KOPT-K1 (cell line): ENCODE measurements around the gene TSPAN5.

Experiments
- H3K27ac ChIP-seq: fragments of 200-600 bp; sonication (generic); 2 replicates; pipeline ENCODE4 v1.5.1; 2016; ENCODE audit warnings: antibody characterized with exemption, mild to moderate bottlenecking, low read depth, low read length; ENCODE audit not compliant: poor library complexity, severe bottlenecking
- H3K36me3 ChIP-seq: fragments of 200-600 bp; sonication (generic); 2 replicates; pipeline ENCODE4 v1.5.1; 2017; ENCODE audit warnings: antibody characterized with exemption, mild to moderate bottlenecking, low read length, moderate library complexity; ENCODE audit not compliant: insufficient read depth
- H3K9me3 ChIP-seq: fragments of 200-600 bp; sonication (generic); 2 replicates; pipeline ENCODE4 v1.5.1; 2017; ENCODE audit warnings: antibody characterized with exemption, low read length, mild to moderate bottlenecking; ENCODE audit not compliant: insufficient read depth, poor library complexity, severe bottlenecking

The TSPAN5 gene

DNA sequence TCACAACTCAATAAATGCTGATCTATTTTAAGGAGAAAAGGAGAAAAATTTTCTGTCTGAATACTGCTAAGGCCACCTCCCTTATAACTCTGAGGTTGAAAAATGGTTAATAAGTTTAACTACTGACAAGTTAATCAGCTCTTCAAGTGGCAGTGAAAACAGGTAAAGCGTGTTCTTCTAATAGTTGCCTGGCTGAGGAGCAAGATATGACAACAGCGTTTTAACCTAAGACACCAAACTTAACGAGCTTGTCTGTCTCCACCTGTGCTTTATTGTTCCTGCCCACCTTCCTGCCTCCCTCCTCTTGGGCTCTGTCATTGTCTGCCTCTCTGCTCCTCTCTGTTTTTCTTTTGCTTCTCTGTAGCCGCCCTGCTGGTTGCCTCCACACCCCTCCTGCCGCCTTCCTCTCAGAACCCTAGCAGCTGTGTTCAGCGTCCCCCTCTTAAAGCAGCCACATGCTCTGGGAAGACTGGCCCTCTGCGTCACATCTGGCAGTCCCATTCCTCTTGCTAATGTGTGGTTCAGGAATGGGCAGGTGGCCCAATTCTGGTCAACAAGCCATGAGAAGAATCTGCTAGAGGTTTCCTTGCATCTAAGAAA, 4.3 kb upstream of the TSPAN5 start:
- no peaks in the 10 kb centered on the region for H3K36me3 ChIP-seq
- peak overlapping the region; percentile 94 for H3K27ac ChIP-seq
- peaks cover 23% of the 10 kb centered on the region for H3K9me3 ChIP-seq

DNA sequence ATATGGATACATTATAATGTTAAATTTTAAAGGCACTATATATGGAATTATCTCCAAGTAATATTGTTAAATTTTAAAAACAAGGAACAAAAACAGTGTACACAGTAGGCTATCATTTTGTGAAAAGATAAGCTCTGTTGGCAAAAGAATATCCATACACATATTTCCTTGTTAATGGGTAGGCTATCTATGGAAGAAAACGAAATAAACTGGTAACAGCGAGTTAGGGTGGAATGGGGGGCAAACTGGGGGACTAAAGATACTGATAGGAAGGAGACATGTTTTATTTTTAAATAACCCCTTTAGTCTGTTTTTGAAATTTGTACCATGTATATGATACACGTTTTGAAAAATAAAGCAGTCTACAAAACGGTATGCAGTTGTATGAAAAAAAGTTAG, 3.6 kb upstream of the TSPAN5 start:
- Histone ChIP-seq H3K9me3 (peaks cover 23% of the 10 kb centered on the region), H3K36me3 (no peaks in the 10 kb centered on the region), H3K27ac (peak overlapping the region; percentile 94)

DNA sequence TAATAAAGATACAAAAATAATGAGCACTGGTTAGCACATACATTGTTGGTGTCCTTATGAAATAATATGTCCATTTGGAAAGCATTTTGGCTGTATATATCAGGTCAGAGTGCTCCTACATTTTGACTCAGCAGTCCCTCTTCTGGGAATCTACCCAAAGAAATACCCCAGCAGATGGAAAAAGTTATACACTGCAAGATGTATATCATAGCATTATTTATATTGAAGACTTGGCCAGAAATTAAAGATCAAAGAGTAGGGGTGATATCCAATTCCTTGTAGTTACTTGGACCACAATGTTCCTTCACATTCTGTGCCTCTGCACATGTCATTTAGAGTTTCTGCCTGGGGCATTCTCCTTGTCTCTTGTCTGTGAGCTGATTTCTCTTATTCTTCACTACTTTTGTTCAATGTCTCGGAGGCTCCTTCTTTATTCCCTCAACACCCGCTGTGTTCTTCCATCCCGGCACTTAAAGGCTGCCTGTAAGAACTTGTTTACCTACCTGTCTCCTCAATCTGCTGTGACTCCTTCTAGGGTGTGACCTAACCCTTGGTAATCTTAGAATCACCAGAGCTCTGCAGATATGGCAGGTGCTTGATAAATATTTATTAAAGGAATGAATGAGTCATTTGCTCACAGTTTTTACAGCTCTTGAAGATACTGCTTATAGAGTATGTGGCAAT, 3.1 kb upstream of the TSPAN5 start:
- H3K27ac ChIP-seq: peak overlapping the region; percentile 94
- H3K36me3 ChIP-seq: no peaks in the 10 kb centered on the region
- H3K9me3 ChIP-seq: peaks cover 23% of the 10 kb centered on the region

DNA sequence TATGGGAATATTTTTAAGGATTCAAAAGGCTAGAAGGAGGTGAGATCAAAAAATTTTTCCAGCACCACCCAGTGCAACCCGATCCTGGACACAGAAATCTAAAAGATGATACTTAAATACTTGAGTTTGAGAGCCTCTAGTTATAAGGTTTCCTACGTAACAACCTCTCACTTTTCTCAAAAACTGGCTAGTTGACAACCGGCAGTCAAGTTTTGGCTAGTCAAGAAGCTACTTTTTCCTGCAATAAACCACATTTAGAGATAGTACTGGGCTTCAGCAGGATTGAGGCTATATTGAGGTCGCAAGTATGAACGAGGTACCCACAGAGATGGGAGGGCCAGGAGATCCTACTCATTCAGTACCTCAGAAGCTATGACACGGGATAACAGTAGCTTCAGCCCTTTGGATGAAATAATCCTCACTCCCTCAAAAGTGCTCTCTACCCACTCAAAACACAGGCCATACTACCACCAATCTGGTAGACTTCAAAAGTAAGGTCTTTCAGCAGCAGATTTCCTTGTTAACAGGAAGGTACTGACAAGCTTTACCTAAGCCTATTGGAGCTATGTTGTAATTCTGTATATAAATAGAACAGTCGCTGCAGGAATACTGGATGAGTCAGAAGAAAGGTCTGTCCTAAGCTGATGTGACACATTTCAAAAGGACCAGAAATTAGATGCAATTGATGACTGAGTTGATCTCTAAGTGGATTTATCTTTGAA, 1.5 kb upstream of the TSPAN5 start:
- Histone ChIP-seq H3K9me3 (peaks cover 9% of the 10 kb centered on the region), H3K27ac (no peak overlapping the region), H3K36me3 (no peaks in the 10 kb centered on the region)

DNA sequence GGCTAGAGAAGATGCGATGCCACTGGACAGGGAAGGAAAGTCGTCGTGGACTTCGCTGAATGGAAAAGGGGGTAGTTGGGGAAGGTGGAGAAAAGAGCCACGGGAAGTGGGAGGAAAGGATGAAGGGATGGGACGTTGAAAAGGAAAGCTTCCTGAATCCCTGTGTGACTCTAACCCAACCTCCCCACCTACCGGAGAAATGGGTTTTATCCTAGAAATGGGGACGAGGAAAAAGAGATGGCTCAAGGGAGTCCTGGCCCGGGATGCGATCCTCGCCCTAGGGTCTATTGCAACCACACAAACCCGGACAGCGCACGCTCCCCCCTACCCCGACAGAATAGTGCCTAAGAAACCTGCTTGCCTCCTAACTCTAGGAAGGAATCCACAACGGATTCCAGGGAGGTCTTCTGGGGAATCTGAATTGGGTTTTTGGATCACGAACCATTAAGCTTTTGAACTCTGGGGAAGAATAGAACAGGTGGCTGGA, 738 bp upstream of the TSPAN5 start:
- Histone ChIP-seq H3K36me3 (no peaks in the 10 kb centered on the region), H3K9me3 (peaks cover 2% of the 10 kb centered on the region), H3K27ac (peak overlapping the region; percentile 75)

DNA sequence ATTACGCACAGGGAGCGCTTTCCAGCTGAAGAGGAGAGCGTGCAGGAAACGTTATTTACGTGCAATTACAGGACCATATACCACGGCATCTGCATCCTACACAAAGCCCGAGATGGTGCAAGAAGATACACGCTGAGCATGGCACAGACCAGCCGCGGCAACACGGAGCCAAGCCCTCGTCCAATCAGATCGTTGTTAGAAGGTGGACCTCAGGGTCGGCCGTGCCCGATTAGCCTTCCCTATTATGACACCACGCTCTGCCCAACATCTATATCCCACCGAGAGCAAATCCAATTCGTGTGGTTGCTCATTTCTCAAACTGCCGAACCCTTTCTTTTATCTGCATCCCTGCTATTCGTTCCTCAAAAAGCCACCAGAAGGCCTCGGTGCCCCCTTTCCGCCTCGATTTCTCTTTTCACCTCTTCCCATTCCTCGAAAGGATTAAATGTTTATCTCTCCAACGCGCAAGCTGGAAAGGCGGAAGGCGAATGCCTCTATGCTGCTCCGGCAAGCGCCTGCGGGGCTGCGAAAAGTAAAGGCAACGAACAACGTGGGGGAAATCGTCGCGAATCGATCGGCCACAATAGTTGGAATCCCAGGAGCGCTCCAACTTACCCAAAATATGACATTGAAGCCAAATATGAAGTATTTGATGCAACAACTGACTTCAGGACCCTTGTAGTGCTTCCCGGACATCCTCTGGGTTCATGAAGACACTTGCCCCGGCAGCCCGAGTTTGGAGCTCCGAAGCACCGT, 702 bp downstream of the TSPAN5 start:
- Histone ChIP-seq H3K36me3 (no peaks in the 10 kb centered on the region), H3K27ac (peak overlapping the region; percentile 75), H3K9me3 (no peaks in the 10 kb centered on the region)

DNA sequence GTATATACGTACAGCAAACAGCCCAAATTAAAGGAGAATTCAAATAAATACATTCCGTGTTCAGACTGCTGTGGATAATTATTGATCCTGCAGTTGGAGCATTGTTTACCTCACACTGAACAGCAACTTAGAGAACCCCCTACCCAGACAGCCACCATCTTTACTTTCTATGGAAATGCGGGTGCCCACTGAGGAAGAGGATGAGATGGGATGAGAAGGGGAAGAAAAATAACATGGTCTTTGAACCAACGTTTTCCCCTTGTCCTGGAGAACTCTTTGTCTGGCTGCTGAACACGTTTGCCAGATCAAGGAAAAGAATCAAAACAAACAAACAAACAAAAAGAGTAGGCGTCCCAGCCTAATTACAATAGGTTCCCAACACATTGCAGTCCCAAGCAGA, 1.5 kb downstream of the TSPAN5 start:
- no peaks in the 10 kb centered on the region for H3K9me3 ChIP-seq
- peak overlapping the region; percentile 75 for H3K27ac ChIP-seq
- no peaks in the 10 kb centered on the region for H3K36me3 ChIP-seq

DNA sequence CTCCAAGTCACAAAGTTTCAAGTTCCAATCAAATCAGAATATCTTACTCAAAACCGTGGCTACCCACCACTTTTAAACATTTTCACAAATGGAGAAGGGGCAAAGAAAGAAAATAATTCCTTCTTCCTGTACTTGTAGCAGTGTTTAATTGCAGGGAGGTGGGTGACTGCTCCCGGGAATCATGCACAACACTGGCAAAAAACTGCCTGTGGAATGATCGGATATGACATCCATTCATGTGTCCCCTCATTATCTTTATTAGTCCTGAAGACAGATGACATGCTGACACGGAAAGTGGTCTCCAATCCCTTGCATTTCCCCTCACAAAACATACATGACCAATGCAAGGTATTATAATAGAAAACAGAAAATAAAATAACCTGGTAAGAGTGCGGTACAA, 2.0 kb downstream of the TSPAN5 start:
- Histone ChIP-seq H3K36me3 (no peaks in the 10 kb centered on the region), H3K27ac (no peak overlapping the region), H3K9me3 (peaks cover under 1% of the 10 kb centered on the region)

DNA sequence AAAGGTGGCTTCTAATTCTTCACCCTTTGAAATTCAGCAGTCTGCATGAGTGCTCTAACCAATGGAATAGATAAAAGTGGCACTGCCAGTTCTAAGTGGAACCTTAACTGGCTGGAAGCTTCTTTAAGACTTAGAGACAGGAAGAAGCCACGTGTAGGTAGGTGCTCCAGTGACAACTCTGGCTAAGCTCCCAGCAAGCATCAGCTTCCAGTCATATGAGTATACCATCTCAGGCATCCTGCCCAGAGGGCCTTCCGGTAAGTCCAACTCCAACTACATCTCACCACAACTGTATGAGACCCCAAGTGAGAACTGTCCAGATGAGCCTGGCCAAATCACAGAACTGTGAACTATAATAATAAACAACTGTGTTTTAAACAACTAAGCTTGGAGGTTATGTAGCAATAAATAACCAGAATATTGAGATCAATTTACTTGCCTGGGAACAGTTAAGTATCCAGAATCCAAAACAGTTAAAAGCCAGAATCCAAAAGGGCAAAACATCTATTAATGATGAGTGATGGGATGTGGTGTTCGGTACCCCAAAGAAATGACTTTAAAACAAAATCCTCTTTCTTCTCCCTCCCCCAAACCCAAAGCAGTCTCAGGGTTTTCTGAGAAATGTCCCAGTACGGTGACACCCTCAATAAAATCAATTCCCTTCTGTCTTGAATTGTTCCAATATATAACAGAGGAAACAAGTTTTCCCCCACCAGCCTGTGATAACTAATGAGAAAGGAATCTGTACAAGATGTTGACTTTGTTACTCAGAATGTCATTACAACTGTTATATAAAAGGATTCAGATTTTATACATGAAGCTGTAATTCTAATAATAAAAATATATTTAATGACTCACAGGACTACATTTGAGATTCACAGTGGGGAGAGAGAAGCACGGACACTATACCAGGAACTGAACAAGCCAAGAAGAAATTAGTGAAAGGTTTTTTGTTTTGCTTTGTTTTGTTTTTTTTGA, 4.2 kb downstream of the TSPAN5 start:
- Histone ChIP-seq H3K27ac (peak overlapping the region; percentile 6), H3K36me3 (no peaks in the 10 kb centered on the region), H3K9me3 (peaks cover 15% of the 10 kb centered on the region)

DNA sequence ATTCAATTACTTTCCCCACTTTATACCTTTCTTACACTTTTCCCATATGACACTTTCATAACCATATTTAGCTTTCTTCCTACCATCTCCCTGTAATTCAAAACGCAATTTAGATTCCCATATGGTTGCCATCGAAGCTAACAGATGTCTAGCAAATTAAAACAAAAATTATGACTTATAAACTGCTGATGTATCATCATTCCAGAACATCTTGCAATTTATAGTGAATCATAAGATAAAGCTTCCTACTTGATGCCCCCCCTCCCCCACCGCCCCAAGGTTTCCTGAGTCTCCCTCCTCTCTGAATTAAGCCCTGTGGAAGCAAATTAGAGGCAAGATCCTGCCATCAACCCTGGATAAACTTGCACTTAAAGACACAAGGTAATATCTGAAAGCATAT, 5.4 kb downstream of the TSPAN5 start:
- Histone ChIP-seq H3K9me3 (peaks cover 15% of the 10 kb centered on the region), H3K36me3 (no peaks in the 10 kb centered on the region), H3K27ac (no peak overlapping the region)

DNA sequence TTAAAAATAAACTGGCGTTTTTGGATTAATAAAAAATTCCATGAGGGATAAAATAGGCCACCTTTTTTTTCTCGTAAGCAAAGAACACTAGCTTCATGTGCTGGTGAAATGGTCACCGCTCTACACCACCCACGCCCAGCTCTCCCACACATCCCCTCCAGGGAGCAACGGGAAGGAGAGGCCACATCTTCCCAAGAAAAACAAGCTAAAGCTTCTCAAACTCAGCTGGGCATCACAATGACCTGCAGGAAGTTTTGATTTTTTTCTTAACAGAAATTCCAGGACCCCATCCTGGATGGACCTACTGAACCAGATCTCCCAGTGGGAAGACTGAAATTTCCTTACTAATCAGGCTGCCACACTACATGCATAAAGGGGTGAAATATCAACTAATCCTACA, 9.8 kb downstream of the TSPAN5 start:
- H3K9me3 ChIP-seq: peaks cover 15% of the 10 kb centered on the region
- no peaks in the 10 kb centered on the region for H3K36me3 ChIP-seq
- H3K27ac ChIP-seq: no peak overlapping the region

DNA sequence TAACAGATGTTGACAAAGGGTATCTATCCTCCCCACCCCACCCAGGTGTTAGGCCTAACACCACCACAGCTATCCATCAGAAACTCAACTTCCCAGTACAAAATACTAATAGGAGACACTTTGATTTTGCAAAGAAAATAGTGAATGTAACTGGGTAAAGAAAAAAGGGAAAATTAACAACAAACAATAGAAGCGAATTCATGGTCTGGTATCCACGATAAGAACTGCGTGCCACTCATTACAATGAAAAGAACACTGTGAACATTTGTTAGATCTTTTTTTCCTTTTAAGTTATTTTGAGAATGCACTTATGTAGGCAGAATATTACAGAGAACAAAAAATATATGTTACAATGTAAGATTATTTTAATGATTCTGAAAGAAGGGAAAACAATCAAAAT, 12.0 kb downstream of the TSPAN5 start:
- peaks cover 14% of the 10 kb centered on the region for H3K9me3 ChIP-seq
- no peaks in the 10 kb centered on the region for H3K36me3 ChIP-seq
- no peak overlapping the region for H3K27ac ChIP-seq

DNA sequence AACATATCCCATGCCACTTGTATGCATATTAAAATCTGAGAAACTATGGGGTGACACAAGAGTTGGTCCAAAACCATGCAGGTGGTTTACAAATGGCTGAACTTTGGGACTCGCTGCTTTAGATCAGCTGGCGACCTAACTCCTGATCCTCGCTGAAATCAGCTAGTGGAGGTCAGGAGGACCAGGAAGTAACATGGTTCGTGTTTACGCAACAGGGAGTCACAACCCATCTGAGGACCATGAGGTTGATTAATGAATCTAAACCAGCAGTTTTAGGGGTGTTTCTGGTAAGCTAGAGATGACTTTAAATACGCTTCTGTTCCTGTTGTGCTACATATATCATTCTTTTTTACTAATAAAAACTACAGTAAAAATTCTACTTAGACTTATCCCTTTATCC, 12.9 kb downstream of the TSPAN5 start:
- no peak overlapping the region for H3K27ac ChIP-seq
- peaks cover 5% of the 10 kb centered on the region for H3K9me3 ChIP-seq
- no peaks in the 10 kb centered on the region for H3K36me3 ChIP-seq

DNA sequence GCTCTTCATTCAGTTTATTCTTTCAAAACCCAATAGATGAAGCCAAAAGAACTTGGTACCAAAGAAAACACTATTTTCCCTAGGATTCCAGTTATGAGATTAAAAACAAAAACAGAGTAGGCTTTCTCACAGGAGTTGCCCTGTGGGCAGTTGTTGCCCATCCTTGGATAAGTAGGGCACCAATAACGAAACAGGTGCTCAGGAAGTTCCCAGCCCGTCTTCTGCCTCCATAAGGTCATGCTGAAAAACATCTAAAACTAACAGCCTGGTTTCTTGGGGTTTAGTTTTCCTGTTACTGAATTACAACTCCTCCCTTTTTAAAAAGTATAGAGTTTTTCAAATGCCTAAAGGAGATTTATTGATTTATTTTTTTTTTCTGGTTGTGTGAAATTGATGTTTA, 14.7 kb downstream of the TSPAN5 start:
- Histone ChIP-seq H3K9me3 (no peaks in the 10 kb centered on the region), H3K27ac (peak overlapping the region; percentile 50), H3K36me3 (no peaks in the 10 kb centered on the region)
